Testis (tissue), 3 donors: ENCODE data around the gene CDYL. TPM values are rescaled to one million over a fixed set of nuclear protein-coding genes. Genes with fewer than 3 reads are reported as not detected.

Experiments
- DNase-seq: peaks from one replicate; pipeline ENCODE4 v3.0.0-alpha.2; 2019
- H3K27ac ChIP-seq, 2 donors: fragments of 200-600 bp; sonication (generic); one replicate each; pipeline ENCODE4 v1.5.1; 2019
- H3K27me3 ChIP-seq: fragments of 200-600 bp; sonication (generic); one replicate; pipeline ENCODE4 v1.5.1; 2019
- H3K36me3 ChIP-seq: fragments of 200-600 bp; sonication (generic); one replicate; pipeline ENCODE4 v1.5.1; 2017; ENCODE audit warnings: low read depth; ENCODE audit errors: missing control alignments
- H3K4me1 ChIP-seq: fragments of 200-600 bp; sonication (generic); one replicate; pipeline ENCODE4 v1.5.1; 2019
- H3K4me3 ChIP-seq, 2 donors: fragments of 200-600 bp; sonication (generic); one replicate each; pipeline ENCODE4 v1.5.1; 2017 to 2019
- H3K9me3 ChIP-seq: fragments of 200-600 bp; sonication (generic); one replicate; pipeline ENCODE4 v1.5.1; 2017
- POLR2A ChIP-seq: fragments of 450-650 bp; IDR thresholded peaks from one replicate; pipeline ENCODE4 v1.6.1; 2017; ENCODE audit warnings: antibody characterized with exemption, mild to moderate bottlenecking, moderate library complexity
- WGBS, 2 donors: methylation state at CpG; one replicate each; pipeline ENCODE4 v1.1.5; 2018; 5-methylcytosine and 5-hydroxymethylcytosine counted together
- intact Hi-C: fragments of 100-400 bp; cut with DNase I; formaldehyde crosslinking; loops from one replicate; pipeline ENCODE4 v1.15.1; 2023; ENCODE audit warnings: low total_unique reads
- polyA plus RNA-seq: library from polyadenylated mRNA; stranded (reverse); fragments of 350-450 nt; fragmentation: Illumina TruSeq; extraction: RNeasy Lipid Tissue Mini Kit (QIAGEN cat#74804); gene quantifications from one replicate; pipeline ENCODE4 v1.2.3, GENCODE V29; 2014; ENCODE audit warnings: low read depth, low replicate concordance; ENCODE audit not compliant: insufficient read depth
- total RNA-seq, 2 donors: library from RNA; depleted of rRNA; stranded (reverse); fragments of >200 nt; gene quantifications; one replicate each; pipeline ENCODE4 v1.2.3, GENCODE V29; 2016
- TF ChIP-seq, protein P1 (sequence below), 3 experiments: fragments of 450-650 bp in 2 of 3; fragments of 200-600 bp in 1 of 3; sonication (generic) in 1 of 3; IDR thresholded peaks; one replicate each; pipeline ENCODE4 v1.5.1; 2016 to 2019; ENCODE audit warnings: antibody characterized with exemption in 3 of 3, mild to moderate bottlenecking in 2 of 3, moderate library complexity in 1 of 3

The CDYL gene
- total and polyA plus RNA-seq, 3 donors from 2014 or later = 26.8 to 72.8 (median 46.3) TPM

DNA sequence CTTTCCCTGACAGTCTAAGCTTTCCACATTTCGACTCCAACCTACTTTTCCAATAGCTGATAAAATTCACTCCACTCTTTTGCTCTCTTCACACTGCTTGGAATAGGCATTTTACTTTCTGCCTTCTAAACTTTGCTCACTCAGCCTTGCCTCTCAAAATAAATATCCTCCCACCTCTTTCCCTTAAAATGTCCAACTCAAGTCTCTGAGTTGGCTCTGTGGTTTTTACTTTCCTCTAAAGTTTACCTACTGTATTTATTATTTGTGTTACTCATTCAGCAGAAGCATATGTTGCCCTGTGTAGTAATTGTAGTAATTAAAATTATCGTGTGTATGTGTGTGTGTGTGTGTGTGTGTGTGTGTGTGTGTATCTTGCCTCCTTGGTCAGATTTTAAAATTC, 20.0 kb upstream of the CDYL start:
- Histone ChIP-seq H3K27me3 (no peaks in the 10 kb centered on the region), H3K4me3 (no peak overlapping the region), H3K36me3 (no peaks in the 10 kb centered on the region), H3K4me1 (no peaks in the 10 kb centered on the region), H3K9me3 (no peaks in the 10 kb centered on the region), H3K27ac (no peak overlapping the region)
- no peak for DNase-seq
- TF ChIP-seq POLR2A = no peak
- TF ChIP-seq, protein P1, sequence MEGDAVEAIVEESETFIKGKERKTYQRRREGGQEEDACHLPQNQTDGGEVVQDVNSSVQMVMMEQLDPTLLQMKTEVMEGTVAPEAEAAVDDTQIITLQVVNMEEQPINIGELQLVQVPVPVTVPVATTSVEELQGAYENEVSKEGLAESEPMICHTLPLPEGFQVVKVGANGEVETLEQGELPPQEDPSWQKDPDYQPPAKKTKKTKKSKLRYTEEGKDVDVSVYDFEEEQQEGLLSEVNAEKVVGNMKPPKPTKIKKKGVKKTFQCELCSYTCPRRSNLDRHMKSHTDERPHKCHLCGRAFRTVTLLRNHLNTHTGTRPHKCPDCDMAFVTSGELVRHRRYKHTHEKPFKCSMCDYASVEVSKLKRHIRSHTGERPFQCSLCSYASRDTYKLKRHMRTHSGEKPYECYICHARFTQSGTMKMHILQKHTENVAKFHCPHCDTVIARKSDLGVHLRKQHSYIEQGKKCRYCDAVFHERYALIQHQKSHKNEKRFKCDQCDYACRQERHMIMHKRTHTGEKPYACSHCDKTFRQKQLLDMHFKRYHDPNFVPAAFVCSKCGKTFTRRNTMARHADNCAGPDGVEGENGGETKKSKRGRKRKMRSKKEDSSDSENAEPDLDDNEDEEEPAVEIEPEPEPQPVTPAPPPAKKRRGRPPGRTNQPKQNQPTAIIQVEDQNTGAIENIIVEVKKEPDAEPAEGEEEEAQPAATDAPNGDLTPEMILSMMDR (IDR thresholded peaks at IDR 0.05) = no peak
- 69 to 77% methylated on average over 2 of the region's 2 CpGs for WGBS, 2 donors
- intact Hi-C loops = no loop called here

DNA sequence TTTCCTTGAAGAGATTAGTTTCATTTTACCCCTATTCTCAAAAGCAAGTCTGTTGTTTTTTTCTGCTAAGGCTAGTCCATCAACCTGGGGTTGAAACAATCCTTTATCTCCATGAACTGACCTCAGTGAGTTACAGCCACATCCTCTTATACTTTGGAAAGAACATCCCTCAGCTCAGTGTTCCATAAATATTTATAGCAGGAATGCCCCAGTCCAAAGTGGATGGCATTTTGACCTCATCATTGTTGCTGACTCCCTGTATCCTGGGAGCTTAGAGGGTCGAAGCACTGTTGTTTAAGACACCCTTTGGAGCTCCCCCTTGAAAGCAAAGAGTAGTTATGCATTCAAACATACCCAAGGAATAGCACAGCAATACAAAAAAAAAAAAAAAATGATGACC, 16.2 kb upstream of the CDYL start:
- no peak for DNase-seq
- Histone ChIP-seq H3K27ac (no peak overlapping the region), H3K36me3 (no peaks in the 10 kb centered on the region), H3K4me1 (no peaks in the 10 kb centered on the region), H3K4me3 (no peak overlapping the region), H3K9me3 (no peaks in the 10 kb centered on the region), H3K27me3 (no peaks in the 10 kb centered on the region)
- intact Hi-C loops = no loop called here
- WGBS, 2 donors = 57 to 83% methylated on average over 1 of the region's 1 CpG
- TF ChIP-seq POLR2A = no peak
- TF ChIP-seq, protein P1 (IDR thresholded peaks at IDR 0.05) = no peak

DNA sequence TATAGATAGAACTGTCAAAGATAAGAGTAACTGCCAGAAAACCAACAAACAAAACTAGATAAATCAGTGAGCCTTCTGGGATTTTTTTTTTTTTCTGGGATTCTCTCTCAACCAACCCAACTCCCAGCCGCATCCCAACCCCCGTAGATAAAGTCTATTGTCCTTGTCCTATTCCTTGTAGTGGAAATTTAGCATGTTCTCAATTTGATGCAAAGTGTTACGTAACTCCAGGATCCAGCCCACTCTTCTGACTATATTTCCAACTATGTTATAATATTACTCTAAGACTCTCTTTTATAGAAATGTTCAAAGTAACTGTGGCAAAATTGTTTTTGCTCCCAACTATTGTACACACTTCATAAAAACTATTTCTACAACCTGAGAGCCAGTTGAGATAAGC, 15.4 kb upstream of the CDYL start:
- intact Hi-C loops = no loop called here
- no peaks in the 10 kb centered on the region for H3K9me3 ChIP-seq
- H3K27ac ChIP-seq = no peak overlapping the region
- no peaks in the 10 kb centered on the region for H3K4me1 ChIP-seq
- H3K27me3 ChIP-seq = no peaks in the 10 kb centered on the region
- DNase-seq = no peak
- WGBS, 2 donors = 86 to 91% methylated on average over 3 of the region's 3 CpGs
- no peak overlapping the region for H3K4me3 ChIP-seq
- H3K36me3 ChIP-seq = no peaks in the 10 kb centered on the region
- TF ChIP-seq POLR2A = no peak
- TF ChIP-seq, protein P1 (IDR thresholded peaks at IDR 0.05) = no peak

DNA sequence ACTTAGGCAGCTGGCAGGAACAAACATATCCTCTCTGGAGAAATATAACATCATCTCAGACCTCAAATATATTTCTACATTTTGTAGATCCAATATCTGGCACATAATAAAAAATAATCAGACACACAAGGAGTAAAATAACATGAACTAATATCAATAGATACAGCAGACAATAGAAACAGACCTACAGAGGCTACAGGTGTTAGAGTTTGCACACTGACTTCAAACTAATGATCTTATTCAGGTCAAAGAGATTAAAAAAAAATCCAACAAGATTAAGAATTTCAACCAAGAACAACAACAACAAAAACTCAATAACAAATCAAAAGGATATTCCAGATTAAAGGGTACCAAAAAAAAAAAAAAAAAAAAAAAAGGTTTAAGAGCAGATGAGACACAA, 13.9 kb upstream of the CDYL start:
- TF ChIP-seq, protein P1 (IDR thresholded peaks at IDR 0.05) = no peak
- TF ChIP-seq POLR2A = no peak
- no peak for DNase-seq
- Histone ChIP-seq H3K4me3 (no peak overlapping the region), H3K27me3 (no peaks in the 10 kb centered on the region), H3K27ac (no peak overlapping the region), H3K4me1 (no peaks in the 10 kb centered on the region), H3K36me3 (no peaks in the 10 kb centered on the region), H3K9me3 (no peaks in the 10 kb centered on the region)
- intact Hi-C loops = no loop called here

DNA sequence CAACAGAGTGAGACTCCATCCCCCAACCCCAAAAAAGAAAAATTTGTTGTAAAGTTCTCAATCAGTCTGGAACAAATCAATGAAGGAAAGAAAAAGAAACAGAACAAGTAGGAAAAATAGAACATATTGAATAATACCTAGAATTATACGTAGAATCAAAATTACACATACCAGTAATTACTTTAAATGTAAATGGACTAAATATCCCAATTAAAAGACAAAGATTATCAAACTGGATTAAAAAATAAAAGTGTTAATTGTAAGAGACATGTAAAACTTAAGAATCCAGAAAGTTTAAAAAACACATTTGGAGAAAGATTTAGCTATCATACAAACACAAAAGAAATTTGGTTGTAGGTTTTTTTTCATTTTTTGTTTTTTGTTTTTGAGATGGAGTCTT, 12.3 kb upstream of the CDYL start:
- H3K27me3 ChIP-seq = no peaks in the 10 kb centered on the region
- H3K4me1 ChIP-seq = peaks cover 4% of the 10 kb centered on the region
- WGBS, 2 donors = 88 to 97% methylated on average over 1 of the region's 1 CpG
- no peak for DNase-seq
- no peaks in the 10 kb centered on the region for H3K9me3 ChIP-seq
- no peaks in the 10 kb centered on the region for H3K36me3 ChIP-seq
- intact Hi-C loops = no loop called here
- no peak overlapping the region for H3K27ac ChIP-seq
- no peak overlapping the region for H3K4me3 ChIP-seq
- TF ChIP-seq, protein P1 (IDR thresholded peaks at IDR 0.05) = no peak
- no peak for TF ChIP-seq POLR2A
